Liver (tissue), 9 donors: ENCODE measurements around the gene RHOV. TPM values are rescaled to one million over a fixed set of nuclear protein-coding genes. Genes with fewer than 3 reads are reported as not detected.

Experiments
- DNase-seq: peaks from one replicate; pipeline ENCODE4 v3.0.0-alpha.2; 2017; ENCODE audit warnings: low spot score
- H3K27ac ChIP-seq, 2 donors: one replicate each; pipeline ENCODE4 v1.7.0; 2013; ENCODE audit warnings: inconsistent platforms in 2 of 2, low read length in 2 of 2, control low read depth in 1 of 2, low read depth in 1 of 2, mild to moderate bottlenecking in 1 of 2
- H3K27me3 ChIP-seq, 4 donors: one replicate each; pipeline versions ENCODE4 v1.6.1 to v1.7.0; 2013; ENCODE audit warnings: low read length in 3 of 4, inconsistent platforms in 1 of 4, mild to moderate bottlenecking in 1 of 4, moderate library complexity in 1 of 4; ENCODE audit not compliant: control insufficient read depth in 4 of 4, insufficient read depth in 4 of 4
- H3K36me3 ChIP-seq, 4 donors: one replicate each; pipeline versions ENCODE4 v1.6.1 to v1.7.0; 2013; ENCODE audit warnings: low read length in 3 of 4, mild to moderate bottlenecking in 3 of 4, low read depth in 1 of 4, moderate library complexity in 1 of 4; ENCODE audit not compliant: control insufficient read depth in 4 of 4, insufficient read depth in 3 of 4
- H3K4me1 ChIP-seq, 4 donors: one replicate each; pipeline versions ENCODE4 v1.6.1 to v1.7.0; 2013; ENCODE audit warnings: low read length in 3 of 4, mild to moderate bottlenecking in 3 of 4, moderate library complexity in 1 of 4; ENCODE audit not compliant: control insufficient read depth in 4 of 4, insufficient read depth in 4 of 4
- H3K4me3 ChIP-seq, 3 donors: one replicate each; pipeline versions ENCODE4 v1.6.1 to v1.7.0; 2013; ENCODE audit warnings: low read length in 3 of 3, control low read depth in 1 of 3, low read depth in 1 of 3, mild to moderate bottlenecking in 1 of 3
- H3K9ac ChIP-seq, 2 donors: one replicate each; pipeline ENCODE4 v1.7.0; 2013; ENCODE audit warnings: low read length in 2 of 2, mild to moderate bottlenecking in 2 of 2, moderate library complexity in 2 of 2, control low read depth in 1 of 2, low read depth in 1 of 2
- H3K9me3 ChIP-seq, 4 donors: one replicate each; pipeline versions ENCODE4 v1.6.1 to v1.7.0; 2013; ENCODE audit warnings: low read length in 3 of 4; ENCODE audit not compliant: control insufficient read depth in 4 of 4
- EGR1 ChIP-seq, 2 donors: IDR thresholded peaks; 2 replicates each; pipeline ENCODE4 v1.6.1; 2016 to 2018; ENCODE audit warnings: antibody characterized with exemption in 2 of 2, low read depth in 2 of 2
- FOXA1 ChIP-seq: IDR thresholded peaks from 2 replicates; pipeline ENCODE4 v1.6.1; 2016; ENCODE audit warnings: antibody characterized with exemption
- FOXA2 ChIP-seq: IDR thresholded peaks from 2 replicates; pipeline ENCODE4 v1.6.1; 2016; ENCODE audit warnings: antibody characterized with exemption
- GABPA ChIP-seq, 2 donors: IDR thresholded peaks in 1 of 2; conservative IDR thresholded peaks in 1 of 2; 2 replicates each; pipeline ENCODE4 v1.6.1; 2016; ENCODE audit warnings: antibody characterized with exemption in 2 of 2, mild to moderate bottlenecking in 1 of 2, moderate library complexity in 1 of 2
- HNF4A ChIP-seq, 2 donors: conservative IDR thresholded peaks; 2 replicates each; pipeline ENCODE4 v1.6.1; 2016; ENCODE audit warnings: antibody characterized with exemption in 2 of 2, mild to moderate bottlenecking in 2 of 2
- HNF4G ChIP-seq: IDR thresholded peaks from 2 replicates; pipeline ENCODE4 v1.6.1; 2016; ENCODE audit warnings: antibody characterized with exemption
- JUND ChIP-seq, 2 donors: IDR thresholded peaks; 2 replicates each; pipeline ENCODE4 v1.6.1; 2016; ENCODE audit warnings: antibody characterized with exemption in 2 of 2
- NR2F2 ChIP-seq: IDR thresholded peaks from 2 replicates; pipeline ENCODE4 v1.6.1; 2016; ENCODE audit warnings: antibody characterized with exemption
- RAD21 ChIP-seq, 2 donors: IDR thresholded peaks; 2 replicates each; pipeline ENCODE4 v1.6.1; 2016; ENCODE audit warnings: antibody characterized with exemption in 2 of 2, mild to moderate bottlenecking in 2 of 2
- RXRA ChIP-seq, 2 donors: IDR thresholded peaks; 2 replicates each; pipeline ENCODE4 v1.6.1; 2017 to 2018; ENCODE audit warnings: antibody characterized with exemption in 2 of 2, mild to moderate bottlenecking in 1 of 2
- SP1 ChIP-seq: IDR thresholded peaks from 2 replicates; pipeline ENCODE4 v1.6.1; 2018; ENCODE audit warnings: antibody characterized with exemption, mild to moderate bottlenecking
- TAF1 ChIP-seq: conservative IDR thresholded peaks from 2 replicates; pipeline ENCODE4 v1.6.1; 2016; ENCODE audit warnings: antibody characterized with exemption, mild to moderate bottlenecking
- YY1 ChIP-seq: IDR thresholded peaks from 2 replicates; pipeline ENCODE4 v1.6.1; 2016; ENCODE audit warnings: antibody characterized with exemption, mild to moderate bottlenecking
- WGBS: extraction: QIAGEN DNeasy Blood & Tissue Kit; methylation state at CpG from one replicate; pipeline ENCODE4 v1.1.7; 2013; 5-methylcytosine and 5-hydroxymethylcytosine counted together
- polyA plus RNA-seq, 2 donors: library from polyadenylated mRNA; stranded (reverse) in 1 of 2; unstranded in 1 of 2; fragments of 200-250 nt in 1 of 2; fragments of >200 nt in 1 of 2; fragmentation: Nextera tagmentation in 1 of 2; extraction: Ambion mirVana in 1 of 2; gene quantifications; one replicate each; pipeline versions ENCODE4 v1.2.1 to v1.2.3, GENCODE V29; 2013 to 2015
- total RNA-seq, 2 donors: library from RNA; depleted of rRNA; stranded (reverse); fragments of >200 nt; gene quantifications; one replicate each; pipeline ENCODE4 v1.2.3, GENCODE V29; 2014
- TF ChIP-seq, protein P1 (sequence below): IDR thresholded peaks from 2 replicates; pipeline ENCODE4 v1.6.1; 2016; ENCODE audit warnings: antibody characterized with exemption, mild to moderate bottlenecking
- TF ChIP-seq, protein P2 (sequence below): IDR thresholded peaks from 2 replicates; pipeline ENCODE4 v1.6.1; 2016; ENCODE audit warnings: antibody characterized with exemption
- TF ChIP-seq, protein P3 (sequence below): IDR thresholded peaks from 2 replicates; pipeline ENCODE4 v1.6.1; 2016; ENCODE audit warnings: antibody characterized with exemption
- TF ChIP-seq, protein P4 (sequence below): fragments of 150-350 bp; IDR thresholded peaks from 2 replicates; pipeline ENCODE4 v1.5.1; 2017; ENCODE audit warnings: improper control_type of control experiment, low read depth, low read length; ENCODE audit not compliant: missing input control
- donor health status: healthy.
- donor health status: healthy.
- donor health status: healthy.
- donor health status: healthy.
- donor health status: healthy.

The RHOV gene
- total and polyA plus RNA-seq, 4 donors, result 0.05 TPM; not detected in 3

DNA sequence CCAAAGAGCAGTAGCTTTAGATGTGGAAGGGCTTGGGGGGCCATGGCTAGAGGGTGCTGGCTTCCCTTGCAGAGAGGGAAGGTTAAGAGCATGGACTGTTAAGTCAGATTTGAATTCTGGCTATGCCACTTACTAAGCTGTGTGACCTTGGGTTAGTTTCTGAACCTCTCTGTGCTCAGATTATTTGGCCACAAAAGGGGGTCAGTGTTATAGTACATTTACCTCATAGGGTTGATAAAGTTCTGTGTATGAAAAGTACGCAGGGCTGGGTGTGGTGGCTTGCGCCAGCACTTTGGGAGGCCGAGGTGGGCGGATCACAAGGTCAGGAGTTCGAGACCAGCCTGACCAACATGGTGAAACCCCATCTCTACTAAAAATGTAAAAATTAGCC, 27.0 kb upstream of the RHOV start:
- Histone ChIP-seq H3K4me3 (no peak overlapping the region), H3K27ac (no peak overlapping the region), H3K9ac (no peak overlapping the region), H3K36me3 (peaks cover 12 to 40% (median 21%) of the 10 kb centered on the region in 4 donors), H3K9me3 (no peaks in the 10 kb centered on the region), H3K27me3 (no peaks in the 10 kb centered on the region), H3K4me1 (peaks cover 2 to 28% (median 22%) of the 10 kb centered on the region in 4 donors)
- no peak for DNase-seq
- TF ChIP-seq FOXA2 (no peak), RXRA (IDR thresholded peaks at IDR 0.05) (no peak), JUND (IDR thresholded peaks at IDR 0.05) (no peak), EGR1 (IDR thresholded peaks at IDR 0.05; ENCODE audit: low read depth in 2 of 2) (no peak), RAD21 (IDR thresholded peaks at IDR 0.05) (no peak), GABPA (IDR thresholded peaks at IDR 0.05 in 1 of 2, conservative IDR thresholded peaks at IDR 0.05 in 1 of 2) (no peak)
- 77% methylated on average over 5 of the region's 5 CpGs for WGBS

DNA sequence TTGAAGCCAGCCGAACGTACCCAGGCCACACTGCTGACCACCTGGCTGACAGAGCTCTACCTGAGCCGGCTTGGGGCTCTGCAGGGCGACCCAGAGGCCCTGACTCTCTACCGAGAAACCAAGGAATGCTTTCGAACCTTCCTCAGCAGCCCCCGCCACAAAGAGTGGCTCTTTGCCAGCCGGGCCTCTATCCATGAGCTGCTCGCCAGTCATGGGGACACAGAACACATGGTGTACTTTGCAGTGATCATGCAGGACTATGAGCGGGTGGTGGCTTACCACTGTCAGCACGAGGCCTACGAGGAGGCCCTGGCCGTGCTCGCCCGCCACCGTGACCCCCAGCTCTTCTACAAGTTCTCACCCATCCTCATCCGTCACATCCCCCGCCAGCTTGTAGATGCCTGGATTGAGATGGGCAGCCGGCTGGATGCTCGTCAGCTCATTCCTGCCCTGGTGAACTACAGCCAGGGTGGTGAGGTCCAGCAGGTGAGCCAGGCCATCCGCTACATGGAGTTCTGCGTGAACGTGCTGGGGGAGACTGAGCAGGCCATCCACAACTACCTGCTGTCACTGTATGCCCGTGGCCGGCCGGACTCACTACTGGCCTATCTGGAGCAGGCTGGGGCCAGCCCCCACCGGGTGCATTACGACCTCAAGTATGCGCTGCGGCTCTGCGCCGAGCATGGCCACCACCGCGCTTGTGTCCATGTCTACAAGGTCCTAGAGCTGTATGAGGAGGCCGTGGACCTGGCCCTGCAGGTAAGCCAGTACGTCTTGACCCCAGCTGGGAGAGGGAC, 26.4 kb upstream of the RHOV start:
- Histone ChIP-seq H3K4me3 (no peak overlapping the region), H3K27me3 (no peaks in the 10 kb centered on the region), H3K9ac (no peak overlapping the region), H3K27ac (no peak overlapping the region), H3K9me3 (no peaks in the 10 kb centered on the region), H3K36me3 (peaks cover 12 to 40% (median 23%) of the 10 kb centered on the region in 4 donors), H3K4me1 (peaks cover 2 to 28% (median 18%) of the 10 kb centered on the region in 4 donors)
- no peak for DNase-seq
- 93% methylated on average over 36 of the region's 36 CpGs for WGBS
- no peak for TF ChIP-seq JUND (IDR thresholded peaks at IDR 0.05)
- TF ChIP-seq EGR1 (IDR thresholded peaks at IDR 0.05; ENCODE audit: low read depth in 2 of 2), result no peak
- TF ChIP-seq HNF4G, result no peak
- no peak for TF ChIP-seq NR2F2
- no peak for TF ChIP-seq FOXA2
- TF ChIP-seq GABPA (IDR thresholded peaks at IDR 0.05 in 1 of 2, conservative IDR thresholded peaks at IDR 0.05 in 1 of 2), result no peak
- TF ChIP-seq, protein P1, sequence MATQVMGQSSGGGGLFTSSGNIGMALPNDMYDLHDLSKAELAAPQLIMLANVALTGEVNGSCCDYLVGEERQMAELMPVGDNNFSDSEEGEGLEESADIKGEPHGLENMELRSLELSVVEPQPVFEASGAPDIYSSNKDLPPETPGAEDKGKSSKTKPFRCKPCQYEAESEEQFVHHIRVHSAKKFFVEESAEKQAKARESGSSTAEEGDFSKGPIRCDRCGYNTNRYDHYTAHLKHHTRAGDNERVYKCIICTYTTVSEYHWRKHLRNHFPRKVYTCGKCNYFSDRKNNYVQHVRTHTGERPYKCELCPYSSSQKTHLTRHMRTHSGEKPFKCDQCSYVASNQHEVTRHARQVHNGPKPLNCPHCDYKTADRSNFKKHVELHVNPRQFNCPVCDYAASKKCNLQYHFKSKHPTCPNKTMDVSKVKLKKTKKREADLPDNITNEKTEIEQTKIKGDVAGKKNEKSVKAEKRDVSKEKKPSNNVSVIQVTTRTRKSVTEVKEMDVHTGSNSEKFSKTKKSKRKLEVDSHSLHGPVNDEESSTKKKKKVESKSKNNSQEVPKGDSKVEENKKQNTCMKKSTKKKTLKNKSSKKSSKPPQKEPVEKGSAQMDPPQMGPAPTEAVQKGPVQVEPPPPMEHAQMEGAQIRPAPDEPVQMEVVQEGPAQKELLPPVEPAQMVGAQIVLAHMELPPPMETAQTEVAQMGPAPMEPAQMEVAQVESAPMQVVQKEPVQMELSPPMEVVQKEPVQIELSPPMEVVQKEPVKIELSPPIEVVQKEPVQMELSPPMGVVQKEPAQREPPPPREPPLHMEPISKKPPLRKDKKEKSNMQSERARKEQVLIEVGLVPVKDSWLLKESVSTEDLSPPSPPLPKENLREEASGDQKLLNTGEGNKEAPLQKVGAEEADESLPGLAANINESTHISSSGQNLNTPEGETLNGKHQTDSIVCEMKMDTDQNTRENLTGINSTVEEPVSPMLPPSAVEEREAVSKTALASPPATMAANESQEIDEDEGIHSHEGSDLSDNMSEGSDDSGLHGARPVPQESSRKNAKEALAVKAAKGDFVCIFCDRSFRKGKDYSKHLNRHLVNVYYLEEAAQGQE, result no peak
- no peak for TF ChIP-seq TAF1
- no peak for TF ChIP-seq SP1
- TF ChIP-seq, protein P2, sequence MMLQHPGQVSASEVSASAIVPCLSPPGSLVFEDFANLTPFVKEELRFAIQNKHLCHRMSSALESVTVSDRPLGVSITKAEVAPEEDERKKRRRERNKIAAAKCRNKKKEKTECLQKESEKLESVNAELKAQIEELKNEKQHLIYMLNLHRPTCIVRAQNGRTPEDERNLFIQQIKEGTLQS, result no peak
- TF ChIP-seq HNF4A (conservative IDR thresholded peaks at IDR 0.05), result no peak

DNA sequence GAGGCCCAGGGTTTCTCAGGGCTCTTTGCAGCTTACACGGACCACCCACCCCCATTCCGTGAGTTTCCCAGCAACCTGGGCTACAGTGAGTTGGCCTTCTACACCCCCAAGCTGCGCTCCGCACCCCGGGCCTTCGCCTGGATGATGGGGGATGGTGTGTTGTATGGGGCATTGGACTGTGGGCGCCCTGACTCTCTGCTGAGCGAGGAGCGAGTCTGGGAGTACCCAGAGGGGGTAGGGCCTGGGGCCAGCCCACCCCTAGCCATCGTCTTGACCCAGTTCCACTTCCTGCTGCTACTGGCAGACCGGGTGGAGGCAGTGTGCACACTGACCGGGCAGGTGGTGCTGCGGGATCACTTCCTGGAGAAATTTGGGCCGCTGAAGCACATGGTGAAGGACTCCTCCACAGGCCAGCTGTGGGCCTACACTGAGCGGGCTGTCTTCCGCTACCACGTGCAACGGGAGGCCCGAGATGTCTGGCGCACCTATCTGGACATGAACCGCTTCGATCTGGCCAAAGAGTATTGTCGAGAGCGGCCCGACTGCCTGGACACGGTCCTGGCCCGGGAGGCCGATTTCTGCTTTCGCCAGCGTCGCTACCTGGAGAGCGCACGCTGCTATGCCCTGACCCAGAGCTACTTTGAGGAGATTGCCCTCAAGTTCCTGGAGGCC, 25.6 kb upstream of the RHOV start:
- 93% methylated on average over 33 of the region's 33 CpGs for WGBS
- Histone ChIP-seq H3K9me3 (no peaks in the 10 kb centered on the region), H3K27ac (no peak overlapping the region), H3K4me3 (no peak overlapping the region), H3K27me3 (no peaks in the 10 kb centered on the region), H3K4me1 (peaks cover 3 to 29% (median 17%) of the 10 kb centered on the region in 4 donors), H3K9ac (no peak overlapping the region), H3K36me3 (peaks cover 12 to 40% (median 23%) of the 10 kb centered on the region in 4 donors)
- DNase-seq, result no peak
- TF ChIP-seq GABPA (IDR thresholded peaks at IDR 0.05 in 1 of 2, conservative IDR thresholded peaks at IDR 0.05 in 1 of 2) (no peak), EGR1 (IDR thresholded peaks at IDR 0.05; ENCODE audit: low read depth in 2 of 2) (no peak), HNF4A (conservative IDR thresholded peaks at IDR 0.05) (no peak), NR2F2 (no peak), YY1 (no peak), RAD21 (IDR thresholded peaks at IDR 0.05) (no peak), JUND (IDR thresholded peaks at IDR 0.05) (no peak), FOXA1 (no peak), RXRA (IDR thresholded peaks at IDR 0.05) (no peak), HNF4G (no peak), TAF1 (no peak)
- TF ChIP-seq, protein P3, sequence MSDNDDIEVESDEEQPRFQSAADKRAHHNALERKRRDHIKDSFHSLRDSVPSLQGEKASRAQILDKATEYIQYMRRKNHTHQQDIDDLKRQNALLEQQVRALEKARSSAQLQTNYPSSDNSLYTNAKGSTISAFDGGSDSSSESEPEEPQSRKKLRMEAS, result no peak
- TF ChIP-seq, protein P4, sequence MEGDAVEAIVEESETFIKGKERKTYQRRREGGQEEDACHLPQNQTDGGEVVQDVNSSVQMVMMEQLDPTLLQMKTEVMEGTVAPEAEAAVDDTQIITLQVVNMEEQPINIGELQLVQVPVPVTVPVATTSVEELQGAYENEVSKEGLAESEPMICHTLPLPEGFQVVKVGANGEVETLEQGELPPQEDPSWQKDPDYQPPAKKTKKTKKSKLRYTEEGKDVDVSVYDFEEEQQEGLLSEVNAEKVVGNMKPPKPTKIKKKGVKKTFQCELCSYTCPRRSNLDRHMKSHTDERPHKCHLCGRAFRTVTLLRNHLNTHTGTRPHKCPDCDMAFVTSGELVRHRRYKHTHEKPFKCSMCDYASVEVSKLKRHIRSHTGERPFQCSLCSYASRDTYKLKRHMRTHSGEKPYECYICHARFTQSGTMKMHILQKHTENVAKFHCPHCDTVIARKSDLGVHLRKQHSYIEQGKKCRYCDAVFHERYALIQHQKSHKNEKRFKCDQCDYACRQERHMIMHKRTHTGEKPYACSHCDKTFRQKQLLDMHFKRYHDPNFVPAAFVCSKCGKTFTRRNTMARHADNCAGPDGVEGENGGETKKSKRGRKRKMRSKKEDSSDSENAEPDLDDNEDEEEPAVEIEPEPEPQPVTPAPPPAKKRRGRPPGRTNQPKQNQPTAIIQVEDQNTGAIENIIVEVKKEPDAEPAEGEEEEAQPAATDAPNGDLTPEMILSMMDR, result no peak
- TF ChIP-seq, protein P2, result no peak
